Astrocyte of the spinal cord (primary cell): ENCODE data around the gene C12orf75.
"Not testable (repeated sequence)": the region's sequence is repeated elsewhere in the genome, so short reads cannot be mapped to it uniquely, and the experiment has no call there.

ENCODE experiments used
- DNase-seq: peaks from one replicate; pipeline ENCODE4 v3.0.0; 2011; ENCODE audit warnings: low read depth, low spot score
- H3K4me3 ChIP-seq: 2 replicates; pipeline ENCODE4 v1.5.1; 2011; ENCODE audit warnings: low read depth, mild to moderate bottlenecking, low read length, moderate library complexity
- CTCF ChIP-seq: IDR thresholded peaks from 2 replicates; pipeline ENCODE4 v1.5.1; 2012; ENCODE audit warnings: low read depth, mild to moderate bottlenecking, low read length, inconsistent platforms
- in situ Hi-C: cut with HindIII; loops from 2 replicates; pipeline ENCODE4 v1.10.0; 2017; ENCODE audit warnings: low sequenced_read_pairs

Gene C12orf75

GRCh38 chr12:105296116-105297089 lies 34.1 kb upstream of the C12orf75 start:
- no peak overlapping the region for H3K4me3 ChIP-seq
- no peak for TF ChIP-seq CTCF
- in situ Hi-C loops = no loop called here
- no peak for DNase-seq

- DNase-seq = no peak
- in situ Hi-C loops = no loop called here
- TF ChIP-seq CTCF = no peak
- no peak overlapping the region for H3K4me3 ChIP-seq
Observed at GRCh38 chr12:105300883-105301282, 29.6 kb upstream of the C12orf75 start.

- no peak for TF ChIP-seq CTCF
- H3K4me3 ChIP-seq = no peak overlapping the region
- no peak for DNase-seq
- in situ Hi-C loops = no loop called here
Observed at GRCh38 chr12:105301696-105302095, 28.8 kb upstream of the C12orf75 start.

- H3K4me3 ChIP-seq, DNase-seq, in situ Hi-C loops: not testable (repeated sequence)
Observed at GRCh38 chr12:105302986-105303385, 27.5 kb upstream of the C12orf75 start.

- DNase-seq, in situ Hi-C loops, H3K4me3 ChIP-seq: not testable (repeated sequence)
Observed at GRCh38 chr12:105304626-105305025, 25.9 kb upstream of the C12orf75 start.

GRCh38 chr12:105307601-105308314 lies 22.7 kb upstream of the C12orf75 start:
- in situ Hi-C loops, H3K4me3 ChIP-seq, DNase-seq: not testable (repeated sequence)

- H3K4me3 ChIP-seq, in situ Hi-C loops, DNase-seq: not testable (repeated sequence)
Observed at GRCh38 chr12:105308839-105309238, 21.7 kb upstream of the C12orf75 start.

GRCh38 chr12:105309384-105309783 lies 21.1 kb upstream of the C12orf75 start:
- DNase-seq, in situ Hi-C loops, H3K4me3 ChIP-seq: not testable (repeated sequence)

GRCh38 chr12:105310476-105311085 lies 19.9 kb upstream of the C12orf75 start:
- in situ Hi-C loops, DNase-seq: not testable (repeated sequence)

GRCh38 chr12:105311936-105312335 lies 18.6 kb upstream of the C12orf75 start:
- DNase-seq, in situ Hi-C loops: not testable (repeated sequence)

More at GRCh38 chr12:105310476-105311085, 19.9 kb upstream of the C12orf75 start:
- not testable (repeated sequence) for H3K4me3 ChIP-seq

GRCh38 chr12:105313755-105314154 lies 16.7 kb upstream of the C12orf75 start:
- DNase-seq, in situ Hi-C loops, H3K4me3 ChIP-seq: not testable (repeated sequence)

More at GRCh38 chr12:105311936-105312335, 18.6 kb upstream of the C12orf75 start:
- not testable (repeated sequence) for H3K4me3 ChIP-seq
